B cell (primary cell): ENCODE data around the gene POLN. TPM values are rescaled to one million over a fixed set of nuclear protein-coding genes. Genes with fewer than 3 reads are reported as not detected.

Experiments used
- ATAC-seq: fragments of 200-7000 bp; cut with Tn5 transposase; one replicate; pipeline ENCODE4 v1.10.0; 2021; ENCODE audit warnings: low read depth, mild to moderate bottlenecking, moderate number of reproducible peaks, moderate library complexity
- CTCF ChIA-PET: fragments of 350-600 bp; sonication (Branson Sonifier 250); formaldehyde crosslinking; loops from one replicate; lab custom pipeline; 2021; ENCODE audit warnings: antibody characterized with exemption, inconsistent platforms; lab: Charles Lee
- POLR2A ChIA-PET: fragments of 350-600 bp; sonication (Branson Sonifier 250); formaldehyde crosslinking; loops from one replicate; lab custom pipeline; 2021; ENCODE audit warnings: antibody characterized with exemption; lab: Charles Lee
- DNase-seq: peaks from one replicate; pipeline ENCODE4 v3.0.0; 2013
- H2AFZ ChIP-seq: 2 replicates; pipeline ENCODE4 v1.6.1; 2012; ENCODE audit warnings: mild to moderate bottlenecking, low read depth, low read length; ENCODE audit not compliant: insufficient read depth, poor library complexity, severe bottlenecking
- H3K27ac ChIP-seq, 2 donors: 1 replicate in 1 of 2; 2 replicates in 1 of 2; pipeline ENCODE4 v1.5.1; 2012 to 2013; ENCODE audit warnings: low read length in 2 of 2, mild to moderate bottlenecking in 2 of 2, moderate library complexity in 1 of 2
- H3K27me3 ChIP-seq, 4 experiments: fragments of 200-600 bp in 1 of 4; sonication (generic) in 1 of 4; replicated peaks in 1 of 4; 1 replicate in 2 of 4; 2 replicates in 2 of 4; pipeline versions ENCODE4 v1.6.1 to v1.7.0; 2013 to 2016; ENCODE audit warnings: low read length in 3 of 4, mild to moderate bottlenecking in 2 of 4, mixed read lengths in 1 of 4, moderate library complexity in 1 of 4; ENCODE audit not compliant: insufficient read depth in 4 of 4, control insufficient read depth in 3 of 4; ENCODE audit errors: control extremely low read depth in 1 of 4
- H3K36me3 ChIP-seq, 2 experiments: replicated peaks in 1 of 2; 1 replicate in 1 of 2; 2 replicates in 1 of 2; pipeline versions ENCODE4 v1.6.1 to v1.7.1; 2013; ENCODE audit warnings: low read length in 1 of 2; ENCODE audit not compliant: insufficient read depth in 2 of 2, control insufficient read depth in 1 of 2; ENCODE audit errors: control extremely low read depth in 1 of 2, extremely low read depth in 1 of 2
- H3K4me1 ChIP-seq, 2 donors: fragments of 200-600 bp in 1 of 2; sonication (generic) in 1 of 2; 1 replicate in 1 of 2; 2 replicates in 1 of 2; pipeline versions ENCODE4 v1.5.1 to v1.6.1; 2013 to 2017; ENCODE audit warnings: low read length in 2 of 2; ENCODE audit not compliant: control insufficient read depth in 2 of 2, insufficient read depth in 2 of 2
- H3K4me2 ChIP-seq: replicated peaks from 2 replicates; pipeline ENCODE3; 2012; ENCODE audit warnings: mild to moderate bottlenecking, low read depth, low read length; ENCODE audit not compliant: poor library complexity, severe bottlenecking
- H3K4me3 ChIP-seq, 5 experiments: fragments of 200-600 bp in 1 of 5; sonication (generic) in 1 of 5; 1 replicate in 3 of 5; 2 replicates in 2 of 5; pipeline versions ENCODE4 v1.5.1 to v1.7.0; 2011 to 2016; ENCODE audit warnings: low read length in 4 of 5, mild to moderate bottlenecking in 4 of 5, low read depth in 2 of 5, control low read depth in 1 of 5, moderate library complexity in 1 of 5; ENCODE audit not compliant: insufficient read depth in 1 of 5; ENCODE audit errors: control extremely low read depth in 1 of 5, extremely low read depth in 1 of 5
- H3K79me2 ChIP-seq: fragments of 200-600 bp; sonication (generic); one replicate; pipeline ENCODE4 v1.6.0; 2016; ENCODE audit warnings: low read length; ENCODE audit not compliant: control insufficient read depth, insufficient read depth
- H3K9ac ChIP-seq: fragments of 200-600 bp; sonication (generic); 2 replicates; pipeline ENCODE4 v1.6.1; 2017; ENCODE audit warnings: mild to moderate bottlenecking, low read length, moderate library complexity
- H3K9me3 ChIP-seq, 3 donors: one replicate each; pipeline versions ENCODE4 v1.6.1 to v1.7.1; 2013; ENCODE audit warnings: low read length in 2 of 3; ENCODE audit not compliant: control insufficient read depth in 2 of 3, insufficient read depth in 1 of 3; ENCODE audit errors: control extremely low read depth in 1 of 3
- H4K20me1 ChIP-seq: 2 replicates; pipeline ENCODE4 v1.6.0; 2012; ENCODE audit warnings: mild to moderate bottlenecking, low read length; ENCODE audit not compliant: insufficient read depth, control insufficient read depth, poor library complexity, severe bottlenecking
- H3K27ac Mint-ChIP-seq: one replicate; pipeline ENCODE4 v1.8.0; 2021; ENCODE audit warnings: mixed read lengths
- H3K27me3 Mint-ChIP-seq: one replicate; pipeline ENCODE4 v1.8.0; 2021; ENCODE audit warnings: mixed read lengths
- H3K4me1 Mint-ChIP-seq: one replicate; pipeline ENCODE4 v1.8.0; 2021; ENCODE audit warnings: mixed read lengths
- H3K4me3 Mint-ChIP-seq: one replicate; pipeline ENCODE4 v1.8.0; 2021; ENCODE audit warnings: mixed read lengths
- H3K9me3 Mint-ChIP-seq: one replicate; pipeline ENCODE4 v1.8.0; 2022; ENCODE audit warnings: mixed read lengths; ENCODE audit not compliant: insufficient read depth
- CTCF ChIP-seq: fragments of 200-600 bp; IDR thresholded peaks from one replicate; pipeline ENCODE4 v1.8.0; 2022; ENCODE audit warnings: antibody characterized with exemption, mild to moderate bottlenecking
- EZH2 ChIP-seq: IDR thresholded peaks from 2 replicates; pipeline ENCODE4 v1.6.1; 2012; ENCODE audit warnings: borderline replicate concordance, low read depth, mild to moderate bottlenecking, moderate library complexity, low read length; ENCODE audit not compliant: insufficient read depth, poor library complexity, severe bottlenecking
- WGBS: methylation state at CpG from one replicate; pipeline ENCODE4 v1.1.5; 2013; ENCODE audit warnings: missing lambda C conversion rate; ENCODE audit not compliant: insufficient coverage; 5-methylcytosine and 5-hydroxymethylcytosine counted together
- intact Hi-C: fragments of 100-400 bp; cut with micrococcal nuclease; formaldehyde crosslinking; loops from one replicate; pipeline ENCODE4 v1.10.0; 2022
- polyA plus RNA-seq: library from polyadenylated mRNA; depleted of rRNA; stranded (reverse); fragments of >200 nt; gene quantifications from 2 replicates; pipeline ENCODE4 v1.2.3, GENCODE V29; 2012
- total RNA-seq, 2 donors: library from RNA; stranded (reverse); fragments of 120-200 nt in 1 of 2; gene quantifications; 1 replicate in 1 of 2; 2 replicates in 1 of 2; pipeline versions ENCODE4 v1.2.3 to v1.2.4, GENCODE V29; 2013 to 2022

Gene POLN
- total and polyA plus RNA-seq, 2 donors (not counting 1 experiment from before 2014, with no cell fraction given) = 0.73 to 1.5 TPM

- no peak overlapping the region for H2AFZ ChIP-seq
- no peaks in the 10 kb centered on the region for H3K9me3 Mint-ChIP-seq
- no peak overlapping the region for H3K27ac Mint-ChIP-seq
- TF ChIP-seq EZH2 (no peak), CTCF (no peak)
- intact Hi-C loops = no loop called here
- no peak overlapping the region for H3K4me3 Mint-ChIP-seq
- H3K4me1 ChIP-seq = no peaks in the 10 kb centered on the region
- no peaks in the 10 kb centered on the region for H3K9me3 ChIP-seq
- ATAC-seq = no peak
- H3K27me3 Mint-ChIP-seq = no peaks in the 10 kb centered on the region
- 88% methylated on average over 12 of the region's 17 CpGs for WGBS
- H3K27ac ChIP-seq = no peak overlapping the region
- H3K79me2 ChIP-seq = no peaks in the 10 kb centered on the region
- H4K20me1 ChIP-seq = no peaks in the 10 kb centered on the region
- no peak overlapping the region for H3K9ac ChIP-seq
- no peaks in the 10 kb centered on the region for H3K27me3 ChIP-seq
- POLR2A ChIA-PET = no interaction called here
- H3K4me1 Mint-ChIP-seq = no peaks in the 10 kb centered on the region
- H3K36me3 ChIP-seq = no peaks in the 10 kb centered on the region
- DNase-seq = no peak
- no peak overlapping the region for H3K4me2 ChIP-seq
- CTCF ChIA-PET = no interaction called here
- H3K4me3 ChIP-seq = no peak overlapping the region
Measured at GRCh38 chr4:2069161-2069971, 172.6 kb downstream of the POLN start.

- CTCF ChIA-PET = no interaction called here
- 98% methylated on average over 7 of the region's 11 CpGs for WGBS
Measured at GRCh38 chr4:2068566-2068965, 173.4 kb downstream of the POLN start.

More at GRCh38 chr4:2068566-2068965, 173.4 kb downstream of the POLN start:
- Mint-ChIP-seq H3K4me3 (no peak overlapping the region), H3K9me3 (no peaks in the 10 kb centered on the region), H3K4me1 (no peaks in the 10 kb centered on the region), H3K27me3 (no peaks in the 10 kb centered on the region), H3K27ac (no peak overlapping the region)
- Histone ChIP-seq H3K4me2 (no peak overlapping the region), H3K27me3 (no peaks in the 10 kb centered on the region), H2AFZ (no peak overlapping the region), H4K20me1 (no peaks in the 10 kb centered on the region), H3K9ac (no peak overlapping the region), H3K79me2 (no peaks in the 10 kb centered on the region), H3K36me3 (no peaks in the 10 kb centered on the region), H3K4me3 (no peak overlapping the region), H3K4me1 (no peaks in the 10 kb centered on the region), H3K27ac (no peak overlapping the region), H3K9me3 (no peaks in the 10 kb centered on the region)
- intact Hi-C loops = no loop called here
- POLR2A ChIA-PET = no interaction called here
- TF ChIP-seq EZH2 (no peak), CTCF (no peak)
- no peak for DNase-seq
- no peak for ATAC-seq
